Stimulated activated CD4-positive, alpha-beta T cell treated with anti-CD3 and anti-CD28 coated beads, Interleukin-2, amount 100 ng/mL, for 48 hours (primary cell): ENCODE data around the gene TMEM69.
A peak's percentile ranks its signal among the peaks of the same experiment; 100 is the strongest.
"Not testable (repeated sequence)": the region's sequence is repeated elsewhere in the genome, so short reads cannot be mapped to it uniquely, and the experiment has no call there.

Experiments
- DNase-seq, 2 donors: peaks; one replicate each; pipeline ENCODE4 v3.0.0-alpha.2; 2020

The TMEM69 gene

DNA sequence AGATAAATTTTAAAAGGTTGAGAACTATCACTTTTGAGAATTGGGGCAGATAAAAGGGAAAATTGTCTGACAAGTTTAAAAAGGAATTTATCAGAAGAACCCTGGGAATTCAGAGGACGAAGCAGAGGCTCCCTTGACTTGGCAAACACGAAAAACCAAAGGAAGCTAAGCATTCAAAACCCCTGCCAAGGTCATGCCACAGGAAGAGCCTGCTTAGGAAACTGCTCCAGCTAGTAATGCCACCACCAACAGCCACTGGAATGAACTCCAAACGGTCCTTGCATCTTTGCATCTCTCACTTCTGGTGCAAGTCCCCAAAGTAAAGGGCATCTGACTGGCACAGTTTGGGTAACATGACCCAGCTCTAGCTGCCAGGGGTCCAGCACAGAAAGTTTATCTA is 8.9 kb upstream of the TMEM69 start:
- DNase-seq, result no peak

DNA sequence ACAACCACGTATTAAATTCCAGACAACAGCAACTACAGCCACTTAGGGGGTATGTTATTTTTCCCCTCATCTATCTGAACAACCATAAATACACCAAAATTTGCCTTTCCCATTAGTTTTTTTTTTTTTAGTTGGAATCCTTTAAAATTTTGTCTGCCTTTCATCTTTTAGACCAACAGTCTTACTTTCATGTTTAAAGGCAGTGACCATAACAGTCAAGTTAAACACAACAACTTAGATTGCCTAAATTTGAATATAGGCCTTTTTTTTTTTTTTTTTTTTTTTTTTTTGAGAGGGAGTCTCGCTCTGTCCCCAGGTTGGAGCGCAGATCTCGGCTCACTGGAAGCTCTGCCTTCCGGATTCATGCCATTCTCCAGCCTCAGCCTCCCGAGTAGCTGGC is 5.0 kb upstream of the TMEM69 start:
- no peak for DNase-seq

DNA sequence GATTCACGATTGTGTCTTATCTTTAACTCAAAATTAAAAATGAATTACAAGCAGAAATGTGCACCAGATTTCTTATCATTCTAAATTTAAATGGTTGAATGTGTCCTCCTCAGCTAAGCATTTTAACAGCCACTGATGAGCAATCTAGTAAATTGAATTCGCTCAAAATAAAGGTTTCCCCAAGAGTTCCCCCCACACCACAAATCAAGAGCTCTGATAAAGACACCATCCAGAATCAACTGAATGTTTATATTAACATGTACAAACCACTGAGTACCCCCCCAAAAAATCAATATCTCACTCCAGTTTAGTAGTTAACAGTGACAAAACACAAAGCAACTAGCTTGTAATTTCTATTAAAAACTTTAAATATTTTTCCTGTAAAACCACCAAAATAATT is 3.6 kb upstream of the TMEM69 start:
- no peak for DNase-seq

DNA sequence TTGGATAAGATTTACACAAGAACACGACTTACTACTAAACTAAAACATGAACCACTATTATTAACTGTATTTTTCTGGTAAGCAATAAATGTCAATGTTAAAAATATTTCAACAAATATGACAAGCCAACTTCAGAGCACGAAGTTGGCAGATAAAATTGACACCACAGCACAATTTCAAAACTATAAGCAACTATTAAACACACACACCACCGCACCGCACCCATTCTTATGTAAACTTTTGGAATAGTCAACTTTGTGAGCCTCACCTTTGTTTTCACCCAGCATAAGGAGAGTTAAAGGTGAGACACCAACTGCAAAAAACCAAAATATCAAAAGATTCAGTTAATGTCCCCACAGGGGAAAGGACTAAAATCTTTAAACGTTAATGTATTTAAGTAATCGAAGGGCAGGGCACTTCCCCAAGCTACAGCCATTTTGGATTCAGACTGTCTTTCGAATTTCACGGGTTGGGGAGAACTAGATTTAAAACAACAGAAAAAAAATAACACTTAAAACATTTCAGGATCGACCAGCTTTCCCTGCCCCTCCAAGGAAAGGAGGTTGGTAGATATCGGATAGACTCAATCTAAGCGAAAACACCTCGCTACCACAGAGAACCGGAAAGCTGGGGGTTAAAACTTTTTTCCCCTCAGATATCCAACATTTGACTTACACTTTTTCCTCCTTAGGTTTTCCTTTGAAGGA is 2.5 kb upstream of the TMEM69 start:
- no peak for DNase-seq

DNA sequence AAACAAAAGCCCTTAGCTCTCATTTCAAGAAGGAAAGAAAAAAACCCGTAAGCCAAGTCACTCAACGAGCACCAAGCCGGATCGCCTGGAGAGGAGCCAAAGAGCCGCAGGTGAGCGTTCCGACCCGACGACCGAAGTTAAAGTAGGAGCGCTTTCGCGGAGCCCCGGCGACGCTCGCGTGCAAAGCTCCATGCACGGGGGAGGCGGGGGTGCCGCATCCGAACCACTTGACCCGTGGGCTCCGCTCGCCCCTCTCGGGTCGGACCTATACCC is 2.0 kb upstream of the TMEM69 start:
- peak; percentile 37 to 56 for DNase-seq

DNA sequence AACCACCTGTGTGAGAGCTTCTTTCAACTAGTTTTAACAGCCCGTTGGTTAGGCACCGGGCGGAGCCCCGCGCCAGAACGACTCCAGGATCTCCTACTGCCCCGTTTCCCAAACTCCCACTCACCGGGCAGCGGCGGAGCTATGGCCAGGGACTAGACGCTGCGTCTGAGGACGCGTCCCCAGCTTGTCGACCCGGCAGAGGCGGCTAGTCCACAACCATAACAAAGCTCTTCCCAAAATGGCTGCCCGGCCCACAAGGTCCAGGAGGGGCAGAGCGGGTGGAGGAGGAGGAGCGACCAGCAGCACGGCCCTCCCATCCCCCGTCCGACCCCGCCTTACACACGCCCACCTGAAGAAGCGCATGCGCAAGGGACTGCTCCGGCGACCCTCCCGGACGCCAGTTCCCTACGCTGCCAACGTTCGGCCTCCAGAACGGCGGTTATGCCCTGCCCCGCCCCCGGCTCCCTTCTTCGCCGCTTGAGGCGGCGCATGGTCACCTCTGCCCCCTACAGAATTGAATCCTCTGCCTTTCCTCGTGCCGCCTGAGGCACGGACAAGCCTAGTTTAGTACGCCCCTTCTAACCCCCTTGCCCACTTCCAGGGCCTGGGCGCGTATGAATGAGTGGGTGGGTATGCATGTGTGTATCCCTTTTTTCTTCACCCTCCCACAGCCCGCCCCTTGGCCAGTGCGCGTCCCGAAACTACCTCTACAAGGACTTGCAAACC is 1.5 kb upstream of the TMEM69 start, which contains the start of gene GPBP1L1:
TSS of gene GPBP1L1 (minus strand) at position 246 of the 726 bp plus-strand sequence. CDS start 27,446 bp downstream, outside the sequence.
- peak; percentile 96 to 98 for DNase-seq

DNA sequence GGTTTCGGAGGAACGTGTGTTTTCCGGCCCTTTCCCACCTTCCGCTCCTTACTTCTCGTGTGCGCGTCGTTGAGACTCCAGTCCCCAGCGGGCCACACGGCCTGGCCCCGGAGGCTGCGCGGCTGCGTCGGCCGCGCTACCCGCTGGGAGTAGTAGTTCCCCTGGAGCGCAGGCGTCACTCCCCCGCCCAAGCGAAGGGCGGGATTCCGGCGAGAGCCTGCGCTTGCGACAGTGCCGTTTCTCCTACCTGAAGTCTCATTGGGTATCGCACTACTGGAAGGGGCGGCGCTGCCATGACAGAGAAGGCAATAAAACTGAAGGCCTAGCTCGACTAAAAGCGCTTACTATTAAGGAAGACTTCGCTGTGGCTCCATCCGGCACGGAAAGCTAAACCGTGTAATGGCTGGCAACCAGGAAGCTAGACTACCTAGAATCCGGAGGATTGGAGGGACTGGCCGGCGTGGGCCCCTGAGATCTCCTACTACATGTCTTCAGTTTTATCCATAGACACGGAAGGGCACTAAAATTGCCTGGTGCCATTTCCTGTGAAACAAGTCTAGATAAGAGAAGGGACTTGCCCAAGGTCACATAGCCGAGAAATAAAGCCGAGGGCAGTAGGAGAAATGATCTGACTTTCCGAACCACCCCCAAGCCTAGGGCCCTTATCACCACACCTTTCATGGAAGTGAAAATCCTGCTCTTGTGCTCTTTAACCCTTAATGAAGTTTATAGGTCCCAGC is 797 bp upstream of the TMEM69 start:
- DNase-seq, result peak; percentile 92

DNA sequence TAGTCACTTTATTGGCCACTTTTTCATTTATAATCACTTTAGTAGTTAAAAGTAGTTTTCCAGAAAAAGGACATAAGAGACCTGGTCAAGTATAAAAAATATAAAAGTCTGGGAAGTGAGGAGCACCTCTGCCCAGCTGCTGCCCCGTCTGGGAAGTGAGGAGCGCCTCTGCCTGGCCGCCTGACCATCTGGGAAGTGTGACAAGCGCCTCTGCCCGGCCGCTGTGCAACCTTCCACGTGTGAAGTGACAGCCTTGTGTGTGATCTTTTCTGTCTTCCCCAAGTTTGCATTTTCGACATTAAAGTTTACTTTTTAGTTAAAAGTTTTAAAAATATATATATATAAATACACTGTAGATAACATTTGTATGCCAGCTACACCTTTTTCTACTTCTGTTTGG is 5.8 kb downstream of the TMEM69 start:
- not testable (repeated sequence) for DNase-seq

DNA sequence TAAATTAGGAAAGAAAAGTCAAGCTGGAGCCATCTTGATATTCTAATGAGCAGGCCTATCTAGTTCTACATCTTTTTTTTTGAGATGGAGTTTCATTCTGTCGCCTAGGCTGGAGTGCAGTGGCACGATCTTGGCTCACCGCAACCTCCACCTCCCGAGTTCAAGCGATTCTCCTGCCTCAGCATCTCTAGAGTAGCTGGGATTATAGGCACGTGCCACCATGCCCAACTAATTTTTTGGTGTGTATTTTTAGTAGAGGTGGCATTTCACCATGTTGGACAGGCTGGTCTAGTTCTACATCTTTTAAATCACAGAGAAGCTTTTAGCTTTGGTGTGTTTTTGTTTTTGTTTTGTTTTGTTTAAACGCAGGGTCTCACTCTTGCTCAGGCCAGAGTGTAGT is 6.8 kb downstream of the TMEM69 start:
- no peak for DNase-seq

DNA sequence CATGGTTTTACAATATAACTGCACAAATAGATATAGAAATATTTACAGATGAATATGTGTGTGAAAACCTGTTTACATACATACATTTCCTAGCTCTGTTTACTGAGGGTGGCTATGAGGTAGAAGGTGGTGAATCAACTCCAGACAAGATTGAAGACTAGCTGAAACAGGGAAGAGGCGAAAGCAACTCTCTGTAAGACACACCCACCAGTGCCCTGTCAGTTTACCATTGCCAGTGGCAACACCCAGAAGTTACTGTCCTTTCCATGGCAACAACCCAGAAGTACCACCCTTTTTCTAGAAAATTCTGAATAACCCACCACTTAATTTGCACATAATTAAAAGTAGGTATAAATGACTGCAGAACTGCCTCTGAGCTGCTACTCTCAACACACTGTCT is 16.7 kb downstream of the TMEM69 start:
- DNase-seq, result no peak

DNA sequence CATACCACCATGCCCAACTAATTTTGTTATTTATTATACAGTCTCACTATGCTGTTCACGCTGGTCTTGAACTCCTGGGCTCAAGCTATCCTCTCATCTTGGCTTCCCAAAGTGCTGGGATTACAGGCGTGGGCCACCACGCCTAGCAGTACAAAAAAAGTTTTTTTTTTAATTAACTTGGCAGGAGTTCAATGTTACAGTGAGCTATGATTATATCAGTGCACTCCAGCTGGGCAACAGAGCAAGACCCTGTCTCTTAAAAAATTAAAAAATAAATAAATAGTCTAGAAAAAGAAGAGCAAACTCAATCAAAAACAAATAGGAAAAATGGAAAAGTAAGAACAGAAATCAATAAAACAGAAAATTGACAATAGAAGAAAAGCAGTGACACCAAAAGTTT is 25.7 kb downstream of the TMEM69 start:
- DNase-seq, result no peak

DNA sequence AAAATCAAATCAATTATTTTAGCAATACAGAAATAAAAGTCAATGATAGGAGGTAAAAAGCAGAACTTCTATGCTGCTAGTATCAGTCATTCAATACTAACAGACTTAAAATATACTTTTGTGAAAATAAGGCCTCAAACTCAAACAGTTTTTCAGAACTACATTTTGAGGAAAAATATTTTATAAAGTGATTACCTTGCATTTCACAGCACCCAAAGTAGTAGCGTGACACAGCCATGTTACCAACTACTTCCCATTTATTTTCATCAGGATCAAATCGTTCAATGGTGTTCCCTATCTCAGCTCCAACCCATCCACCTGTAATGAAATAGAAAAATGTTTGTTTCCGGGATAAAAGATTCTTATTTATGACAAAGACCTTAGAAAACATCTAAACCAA is 28.7 kb downstream of the TMEM69 start:
- DNase-seq, result no peak

DNA sequence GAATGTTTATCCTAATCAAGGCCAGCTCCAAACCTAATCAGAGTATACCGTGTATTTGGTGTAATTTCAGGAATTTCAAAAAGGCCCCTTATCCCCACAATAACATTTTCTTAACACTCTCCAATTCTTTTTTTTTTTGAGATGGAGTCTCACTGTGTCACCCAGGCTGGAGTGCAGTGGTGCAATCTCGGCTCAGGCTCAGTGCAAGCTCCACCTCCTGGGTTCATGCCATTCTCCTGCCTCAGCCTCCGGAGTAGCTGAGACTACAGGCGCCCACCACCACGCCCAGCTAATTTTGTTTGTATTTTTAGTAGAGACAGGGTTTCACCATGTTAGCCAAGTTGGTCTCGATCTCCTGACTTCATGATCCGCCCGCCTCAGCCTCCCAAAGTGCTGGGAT is 29.4 kb downstream of the TMEM69 start:
- DNase-seq, result not testable (repeated sequence)

DNA sequence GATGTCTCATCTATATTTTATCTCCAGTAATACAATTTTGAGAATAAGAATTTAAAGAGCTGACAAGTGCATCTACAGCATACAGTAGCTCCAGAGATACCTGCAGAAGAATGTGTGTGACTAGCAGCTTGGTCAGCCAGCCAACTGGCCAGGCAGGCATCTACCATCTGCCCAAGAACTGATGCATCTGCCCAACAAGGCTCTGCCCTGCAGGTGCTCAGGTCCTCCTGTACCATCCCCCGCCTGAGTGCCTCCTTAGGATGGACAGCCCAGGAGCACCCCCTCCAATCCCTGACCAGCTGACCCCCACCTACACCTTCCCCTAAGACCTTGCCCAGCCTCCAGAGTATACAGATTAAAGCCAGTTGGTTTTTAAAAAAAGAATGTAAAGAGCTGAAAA is 30.3 kb downstream of the TMEM69 start:
- DNase-seq, result no peak

DNA sequence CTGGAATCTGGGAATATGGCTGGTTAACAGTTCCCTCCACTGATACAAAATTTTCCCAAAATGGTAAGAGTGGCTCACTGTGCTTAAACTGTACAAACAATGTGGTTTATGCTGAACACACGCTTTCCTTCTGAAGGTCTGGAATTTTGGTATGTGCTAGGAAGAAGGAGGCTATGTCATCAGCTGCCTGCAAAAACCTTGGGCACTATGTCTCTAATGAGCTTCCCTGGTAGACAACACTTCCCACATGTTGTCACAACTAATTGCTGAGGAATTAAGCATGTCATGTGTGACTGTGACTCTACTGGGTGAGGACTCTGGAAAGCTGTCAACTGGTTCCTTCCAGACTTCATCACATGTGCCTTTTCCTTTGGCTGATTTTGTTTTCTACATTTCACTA is 33.2 kb downstream of the TMEM69 start:
- DNase-seq, result no peak

DNA sequence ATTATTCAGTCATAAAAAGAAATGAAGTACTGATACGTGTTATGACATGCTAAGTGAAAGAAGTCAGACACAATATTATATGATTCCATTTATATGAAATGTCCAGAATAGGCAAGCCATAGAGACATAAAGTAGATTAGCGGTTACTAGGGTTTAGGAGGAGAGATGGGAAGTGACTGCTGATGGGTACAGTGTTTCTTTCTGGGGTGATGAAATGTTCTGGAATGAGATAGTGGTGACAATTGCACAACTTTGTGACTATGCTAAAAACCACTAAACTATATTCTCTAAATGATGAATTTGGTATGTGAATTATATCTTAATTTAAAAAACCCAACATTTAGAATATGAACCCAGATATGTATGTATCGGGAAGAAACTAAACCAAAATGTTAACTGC is 34.8 kb downstream of the TMEM69 start:
- DNase-seq, result no peak

DNA sequence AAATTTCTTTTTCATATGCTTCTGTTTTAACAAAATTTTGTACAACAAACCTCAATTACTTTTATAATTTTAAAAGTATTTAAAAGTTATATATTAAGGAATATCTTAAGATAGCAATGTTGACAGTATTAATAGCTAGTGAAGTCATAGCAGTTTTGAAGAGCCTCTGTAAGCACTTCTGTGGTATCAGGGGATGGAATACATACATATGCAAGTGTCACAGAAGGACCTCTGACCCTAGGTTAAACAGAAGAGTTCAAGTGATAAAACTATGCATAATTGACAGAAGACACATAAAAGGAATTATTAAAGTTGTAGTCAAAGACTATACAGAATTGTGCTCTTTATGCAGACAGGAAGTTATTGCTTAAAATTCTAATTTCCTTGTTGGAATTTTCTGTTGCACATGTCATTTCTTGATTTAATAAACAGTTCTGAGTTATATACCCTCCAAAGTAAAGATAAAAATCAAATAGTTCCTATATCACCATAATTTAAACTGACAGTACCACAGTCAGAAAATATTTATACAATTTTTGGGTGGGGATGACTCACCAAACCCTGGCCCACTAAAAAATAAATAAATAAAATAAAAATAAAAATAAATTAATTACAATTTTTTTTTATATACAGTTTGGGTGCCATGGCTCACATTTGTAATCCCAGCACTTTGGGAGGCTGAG is 35.4 kb downstream of the TMEM69 start:
- no peak for DNase-seq

DNA sequence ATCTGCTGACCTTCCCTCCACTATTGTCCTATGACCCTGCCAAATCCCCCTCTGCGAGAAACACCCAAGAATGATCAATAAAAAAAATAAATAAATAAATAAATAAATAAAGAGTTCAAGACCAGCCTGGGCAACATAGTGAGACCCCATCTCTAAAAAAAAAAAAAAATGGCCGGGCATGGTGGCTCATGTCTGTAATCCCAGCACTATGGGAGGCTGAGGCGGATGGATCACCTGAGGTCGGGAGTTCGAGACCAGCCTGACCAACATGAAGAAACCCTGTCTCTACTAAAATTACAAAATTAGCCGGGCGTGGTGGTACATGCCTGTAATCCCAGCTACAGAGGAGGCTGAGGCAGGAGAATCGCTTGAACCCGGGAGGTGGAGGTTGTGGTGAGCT is 38.0 kb downstream of the TMEM69 start:
- not testable (repeated sequence) for DNase-seq

DNA sequence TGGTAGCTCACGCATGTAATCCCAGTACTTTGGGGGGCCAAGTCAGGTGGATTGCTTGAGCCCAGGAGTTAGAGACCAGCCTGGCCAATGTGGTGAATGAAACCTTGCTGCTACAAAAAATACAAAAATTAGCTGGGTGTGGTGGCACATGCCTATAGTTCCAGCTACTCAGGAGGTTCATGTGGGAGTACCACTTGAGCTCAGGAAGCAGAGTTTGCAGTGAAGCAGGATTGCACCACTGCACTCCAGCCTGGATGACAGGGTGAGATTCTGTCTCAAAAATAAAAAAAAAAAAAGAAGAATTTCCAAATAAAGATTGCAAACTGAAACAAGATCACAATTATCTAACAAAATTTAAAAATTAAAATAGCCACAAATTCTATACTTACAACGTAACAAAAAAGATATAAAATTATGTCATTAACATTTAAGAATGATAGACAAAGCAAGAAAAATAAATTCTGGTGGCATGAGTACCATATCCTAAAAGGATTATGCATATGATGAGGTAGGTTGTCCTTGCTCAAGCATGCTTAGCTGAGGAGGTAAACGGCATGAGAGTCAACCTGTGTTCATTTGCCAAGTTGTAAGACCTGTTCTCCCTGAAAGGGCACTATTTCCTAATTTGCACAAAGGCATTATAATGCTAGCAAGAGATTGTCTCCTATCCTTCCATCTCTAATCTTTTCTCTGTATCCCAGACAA is 42.2 kb downstream of the TMEM69 start:
- DNase-seq, result no peak

DNA sequence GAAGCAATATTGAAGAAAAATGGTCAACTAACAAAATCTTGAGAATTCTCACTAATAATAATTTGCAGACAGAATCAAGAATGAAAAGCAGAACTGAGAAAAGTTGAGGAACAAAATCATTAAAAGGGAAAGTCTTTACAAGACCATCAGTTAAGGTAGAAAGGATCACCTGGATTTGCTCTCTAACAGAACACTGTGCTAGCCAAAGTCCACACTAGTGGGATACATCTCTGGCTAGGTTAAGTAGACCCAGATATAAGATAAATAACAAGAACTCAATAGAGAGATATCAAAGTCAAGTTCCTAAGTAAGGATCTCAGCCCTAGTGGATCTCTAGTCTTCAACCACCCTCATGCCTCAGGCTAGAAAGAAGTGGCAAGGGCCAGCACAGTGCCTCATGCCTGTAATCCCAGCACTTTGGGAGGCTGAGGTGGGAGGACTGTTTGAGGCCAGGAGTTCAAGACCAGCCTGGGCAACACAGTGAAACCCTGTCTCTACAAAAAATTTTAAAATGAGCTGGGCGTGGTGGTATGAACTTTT is 42.9 kb downstream of the TMEM69 start:
- DNase-seq, result no peak

DNA sequence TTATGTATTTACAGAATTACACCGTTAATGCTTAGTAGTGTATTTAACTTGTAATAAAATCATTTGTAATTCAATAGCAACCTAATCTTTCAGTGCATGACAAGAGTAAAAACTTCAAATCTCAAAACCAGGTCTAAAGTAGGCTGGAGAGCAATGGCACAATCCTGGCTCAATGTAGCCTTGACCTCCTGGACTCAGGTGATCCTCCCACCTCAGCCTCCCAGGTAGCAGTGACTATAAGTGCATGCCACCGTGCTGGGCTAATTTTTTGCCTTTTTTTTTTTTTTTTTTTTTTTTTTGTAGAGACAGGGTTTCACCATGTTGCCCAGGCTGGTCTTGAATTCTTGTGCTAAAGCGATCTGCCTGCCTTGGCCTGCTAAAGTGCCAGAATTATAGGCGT is 51.2 kb downstream of the TMEM69 start:
- no peak for DNase-seq

DNA sequence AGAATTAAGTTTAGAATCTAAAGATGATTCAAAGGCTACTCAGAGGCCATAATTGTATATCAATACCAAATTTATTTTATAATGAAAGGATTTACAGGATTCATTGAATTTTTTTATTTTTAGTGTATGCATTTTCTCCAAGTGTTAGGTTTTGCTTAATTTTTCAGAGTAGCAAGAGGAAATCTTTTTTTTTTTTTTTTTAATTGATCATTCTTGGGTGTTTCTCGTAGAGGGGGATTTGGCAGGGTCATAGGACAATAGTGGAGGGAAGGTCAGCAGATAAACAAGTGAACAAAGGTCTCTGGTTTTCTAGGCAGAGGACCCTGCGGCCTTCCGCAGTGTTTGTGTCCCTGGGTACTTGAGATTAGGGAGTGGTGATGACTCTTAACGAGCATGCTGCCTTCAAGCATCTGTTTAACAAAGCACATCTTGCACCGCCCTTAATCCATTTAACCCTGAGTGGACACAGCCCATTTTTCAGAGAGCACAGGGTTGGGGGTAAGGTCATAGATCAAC is 51.7 kb downstream of the TMEM69 start:
- not testable (repeated sequence) for DNase-seq
